Heart right ventricle (tissue), 16 donors: ENCODE results near the gene SLC16A6. TPM values are rescaled to one million over a fixed set of nuclear protein-coding genes. Genes with fewer than 3 reads are reported as not detected.

Source experiments
- ATAC-seq, 8 donors: fragments of 200-7000 bp; cut with Tn5 transposase; one replicate each; pipeline ENCODE4 v1.9.1; 2020; ENCODE audit warnings: mild to moderate bottlenecking in 8 of 8, moderate library complexity in 8 of 8, moderate number of reproducible peaks in 1 of 8
- DNase-seq, 2 donors: peaks; one replicate each; pipeline ENCODE4 v3.0.0-alpha.2; 2020
- H3K27ac ChIP-seq, 10 donors: fragments of 200-600 bp; sonication (generic) in 2 of 10; one replicate each; pipeline versions ENCODE4 v1.5.0 to v1.8.0; 2020 to 2022; ENCODE audit warnings: mild to moderate bottlenecking in 3 of 10
- H3K27me3 ChIP-seq, 7 donors: fragments of 200-600 bp; one replicate each; pipeline ENCODE4 v1.8.0; 2021 to 2022; ENCODE audit warnings: mild to moderate bottlenecking in 2 of 7
- H3K36me3 ChIP-seq, 9 donors: fragments of 200-600 bp; sonication (generic) in 1 of 9; one replicate each; pipeline versions ENCODE4 v1.5.0 to v1.8.0; 2020 to 2022; ENCODE audit warnings: mild to moderate bottlenecking in 2 of 9
- H3K4me1 ChIP-seq, 9 donors: fragments of 200-600 bp; sonication (generic) in 1 of 9; one replicate each; pipeline versions ENCODE4 v1.5.0 to v1.8.0; 2020 to 2022; ENCODE audit warnings: mild to moderate bottlenecking in 4 of 9
- H3K4me3 ChIP-seq, 10 donors: fragments of 200-600 bp; sonication (generic) in 2 of 10; one replicate each; pipeline versions ENCODE4 v1.5.0 to v1.8.0; 2020 to 2022; ENCODE audit warnings: mild to moderate bottlenecking in 7 of 10, moderate library complexity in 2 of 10
- H3K9me3 ChIP-seq, 11 donors: fragments of 200-600 bp in 10 of 11; sonication (generic) in 2 of 11; one replicate each; pipeline versions ENCODE4 v1.5.0 to v1.8.0; 2013 to 2022; ENCODE audit warnings: mild to moderate bottlenecking in 2 of 11, control low read depth in 1 of 11, moderate library complexity in 1 of 11
- CTCF ChIP-seq, 9 donors: fragments of 200-600 bp; sonication (generic) in 2 of 9; IDR thresholded peaks; one replicate each; pipeline versions ENCODE4 v1.5.0 to v1.8.0; 2021 to 2022; ENCODE audit warnings: antibody characterized with exemption in 9 of 9, mild to moderate bottlenecking in 5 of 9, moderate library complexity in 1 of 9
- WGBS, 2 donors: extraction: QIAGEN DNeasy Blood & Tissue Kit; methylation state at CpG; one replicate each; pipeline ENCODE4 v1.1.7; 2013; ENCODE audit warnings: inconsistent platforms in 1 of 2; 5-methylcytosine and 5-hydroxymethylcytosine counted together
- intact Hi-C, 10 donors: fragments of 100-400 bp; cut with DNase I; formaldehyde crosslinking; loops; one replicate each; pipeline versions ENCODE4 v1.11.1 to v1.14.2; 2022
- polyA plus RNA-seq, 2 donors: library from polyadenylated mRNA; stranded (reverse); fragments of 200-250 nt; gene quantifications; one replicate each; pipeline ENCODE4 v1.2.3, GENCODE V29; 2013
- total RNA-seq, 10 donors: library from RNA; stranded (reverse); fragmentation: NEBNext Ultra II Directional in 3 of 10; extraction: Animal tissue kit (Norgen Biotek cat#: 25700) in 3 of 10; gene quantifications; one replicate each; pipeline versions ENCODE4 v1.2.1 to v1.2.4, GENCODE V29; 2021 to 2023
- donor health status: Arrhythmogenic right ventricular cardiomyopathy.
- donor health status: ischemic (EF 13 %, LVEDD 7.1; RV severe dilation, severe dysfunction).
- donor health status: healthy with polysubstance abuse.
- donor health status: DM: no; HTN: yes; CAD: no.
- donor health status: DM: no; HTN: no; CAD: no.
- donor health status: ischemic (EF 25% LVEDD 6.9; RV normal size, moderate dysfunction).
- donor health status: ischemic (EF 25% LVEDD 5.7; RV mildly dilated, moderate dysfunction).
- donor health status: healthy.
- donor health status: DM: yes; HTN: yes; CAD: no.
- donor health status: Ischemic cardiomyopathy.
- donor health status: ischemic (EF 35%, LVEDD 5.7; RV mildly dilated, moderate dysfunction).
- donor health status: nonischemic (EF 11% LVEDD 7.7; RV severe dilation, severe dysfunction).
- donor health status: DM: yes; HTN: yes; CAD: no.
- donor health status: PGD.
- donor health status: ischemic (EF 29% LVEDD 5.4; RV normal size, mild dysfunction).
- donor health status: nonischemic (EF 23%, LVEDD 6.1; RV moderate dilation, normal function).

Gene SLC16A6
- total and polyA plus RNA-seq, 12 donors: 0.14 to 1.9 (median 0.59) TPM; not detected in 1

- H3K27me3 ChIP-seq: no peaks in the 10 kb centered on the region
- 66 to 74% methylated on average over 8 of the region's 8 CpGs for WGBS, 2 donors
- H3K9me3 ChIP-seq: no peaks in the 10 kb centered on the region
- no peak overlapping the region for H3K27ac ChIP-seq
- ATAC-seq (no peak), DNase-seq (no peak)
- no peaks in the 10 kb centered on the region for H3K36me3 ChIP-seq
- intact Hi-C loops: no loop called here
- peaks cover 0 to 29% (median 0%) of the 10 kb centered on the region in 9 donors for H3K4me1 ChIP-seq
- H3K4me3 ChIP-seq: no peak overlapping the region
- no peak for TF ChIP-seq CTCF (IDR thresholded peaks at IDR 0.05)
These were observed 16.5 kb upstream of the SLC16A6 start for GRCh38 chr17:68307443-68307842.

- no peaks in the 10 kb centered on the region for H3K36me3 ChIP-seq
- no peaks in the 10 kb centered on the region for H3K27me3 ChIP-seq
- ATAC-seq (peak in 1 of 8 donors; percentile 56), DNase-seq (no peak)
- TF ChIP-seq CTCF (IDR thresholded peaks at IDR 0.05): no peak
- no peak overlapping the region for H3K4me3 ChIP-seq
- H3K9me3 ChIP-seq: no peaks in the 10 kb centered on the region
- intact Hi-C loops: no loop called here
- WGBS, 2 donors: 57 to 74% methylated on average over 6 of the region's 6 CpGs
- peaks cover 0 to 23% (median 0%) of the 10 kb centered on the region in 9 donors for H3K4me1 ChIP-seq
- no peak overlapping the region for H3K27ac ChIP-seq
These were observed 15.9 kb upstream of the SLC16A6 start for GRCh38 chr17:68306819-68307218.

- Histone ChIP-seq H3K27me3 (no peaks in the 10 kb centered on the region), H3K36me3 (no peaks in the 10 kb centered on the region), H3K4me3 (no peak overlapping the region), H3K4me1 (peaks cover 0 to 12% (median 0%) of the 10 kb centered on the region in 9 donors), H3K27ac (peak overlapping the region in 1 of 10 donors; percentile 44), H3K9me3 (no peaks in the 10 kb centered on the region)
- DNase-seq: no peak
- intact Hi-C loops: no loop called here
- no peak for ATAC-seq
- TF ChIP-seq CTCF (IDR thresholded peaks at IDR 0.05): no peak
- WGBS, 2 donors: 75 to 86% methylated on average over 4 of the region's 4 CpGs
These were observed 14.2 kb upstream of the SLC16A6 start for GRCh38 chr17:68305142-68305541.

GRCh38 chr17:68304706-68305105 lies 13.8 kb upstream of the SLC16A6 start:
- intact Hi-C loops: no loop called here
- 96 to 98% methylated on average over 6 of the region's 6 CpGs for WGBS, 2 donors
- Histone ChIP-seq H3K36me3 (no peaks in the 10 kb centered on the region), H3K27me3 (no peaks in the 10 kb centered on the region), H3K27ac (peak overlapping the region in 1 of 10 donors; percentile 44), H3K4me3 (no peak overlapping the region), H3K9me3 (no peaks in the 10 kb centered on the region), H3K4me1 (peaks cover 0 to 12% (median 0%) of the 10 kb centered on the region in 9 donors)
- TF ChIP-seq CTCF (IDR thresholded peaks at IDR 0.05): no peak
- ATAC-seq (no peak), DNase-seq (no peak)
